Dedifferentiated amniotic fluid mesenchymal stem cell (primary cell): ENCODE measurements around the gene EPB41.
"Not testable (repeated sequence)": the region's sequence is repeated elsewhere in the genome, so short reads cannot be mapped to it uniquely, and the experiment has no call there.

Source experiments
- DNase-seq: peaks from one replicate; pipeline ENCODE4 v3.0.0-alpha.2; 2016; ENCODE audit errors: extremely low spot score

EPB41 gene

GRCh38 chr1:28981210-28981609 lies 66.8 kb downstream of the EPB41 start:
- DNase-seq, result no peak

- no peak for DNase-seq
Observed at GRCh38 chr1:28982198-28982597, 67.8 kb downstream of the EPB41 start.

- DNase-seq, result no peak
Observed at GRCh38 chr1:28983091-28983490, 68.7 kb downstream of the EPB41 start.

GRCh38 chr1:28983509-28984310 lies 69.3 kb downstream of the EPB41 start:
- DNase-seq, result no peak

GRCh38 chr1:28984311-28984684 lies 69.9 kb downstream of the EPB41 start:
- DNase-seq, result no peak

GRCh38 chr1:28985427-28985826 lies 71.1 kb downstream of the EPB41 start:
- no peak for DNase-seq

- DNase-seq, result no peak
Observed at GRCh38 chr1:28986306-28986910, 72.0 kb downstream of the EPB41 start.

GRCh38 chr1:29002792-29003191 lies 88.4 kb downstream of the EPB41 start:
- no peak for DNase-seq

- no peak for DNase-seq
Observed at GRCh38 chr1:29004288-29004687, 89.9 kb downstream of the EPB41 start.

- DNase-seq, result no peak
Observed at GRCh38 chr1:29004798-29005197, 90.4 kb downstream of the EPB41 start.

GRCh38 chr1:29011775-29012174 lies 97.4 kb downstream of the EPB41 start:
- no peak for DNase-seq

- no peak for DNase-seq
Observed at GRCh38 chr1:29017235-29017634, 102.9 kb downstream of the EPB41 start.

- no peak for DNase-seq
Observed at GRCh38 chr1:29017975-29018712, 103.8 kb downstream of the EPB41 start.

GRCh38 chr1:29022620-29023019 lies 108.3 kb downstream of the EPB41 start:
- no peak for DNase-seq

- no peak for DNase-seq
Observed at GRCh38 chr1:29029667-29030066, 115.3 kb downstream of the EPB41 start.

- no peak for DNase-seq
Observed at GRCh38 chr1:29032841-29033240, 118.5 kb downstream of the EPB41 start.

GRCh38 chr1:29033829-29034466 lies 119.6 kb downstream of the EPB41 start:
- peak; percentile 55 for DNase-seq

- DNase-seq, result no peak
Observed at GRCh38 chr1:29043274-29043965, 129.1 kb downstream of the EPB41 start.

GRCh38 chr1:29044010-29044409 lies 129.6 kb downstream of the EPB41 start:
- DNase-seq, result no peak

- DNase-seq, result not testable (repeated sequence)
Observed at GRCh38 chr1:29045663-29046062, 131.3 kb downstream of the EPB41 start.

- DNase-seq, result no peak
Observed at GRCh38 chr1:29047142-29047541, 132.8 kb downstream of the EPB41 start.

GRCh38 chr1:29050166-29050565 lies 135.8 kb downstream of the EPB41 start:
- DNase-seq, result no peak
